Stimulated activated CD8-positive, alpha-beta memory T cell treated with anti-CD3 and anti-CD28 coated beads, Interleukin-7, amount 100 ng/mL, for 4 hours (primary cell): Measurements from ENCODE around the gene RPGR.
A peak's percentile ranks its signal among the peaks of the same experiment; 100 is the strongest.

Experiments used
- DNase-seq, 2 donors: peaks; one replicate each; pipeline ENCODE4 v3.0.0-alpha.2; 2020; ENCODE audit warnings: low read depth in 2 of 2

The RPGR gene, protein sequence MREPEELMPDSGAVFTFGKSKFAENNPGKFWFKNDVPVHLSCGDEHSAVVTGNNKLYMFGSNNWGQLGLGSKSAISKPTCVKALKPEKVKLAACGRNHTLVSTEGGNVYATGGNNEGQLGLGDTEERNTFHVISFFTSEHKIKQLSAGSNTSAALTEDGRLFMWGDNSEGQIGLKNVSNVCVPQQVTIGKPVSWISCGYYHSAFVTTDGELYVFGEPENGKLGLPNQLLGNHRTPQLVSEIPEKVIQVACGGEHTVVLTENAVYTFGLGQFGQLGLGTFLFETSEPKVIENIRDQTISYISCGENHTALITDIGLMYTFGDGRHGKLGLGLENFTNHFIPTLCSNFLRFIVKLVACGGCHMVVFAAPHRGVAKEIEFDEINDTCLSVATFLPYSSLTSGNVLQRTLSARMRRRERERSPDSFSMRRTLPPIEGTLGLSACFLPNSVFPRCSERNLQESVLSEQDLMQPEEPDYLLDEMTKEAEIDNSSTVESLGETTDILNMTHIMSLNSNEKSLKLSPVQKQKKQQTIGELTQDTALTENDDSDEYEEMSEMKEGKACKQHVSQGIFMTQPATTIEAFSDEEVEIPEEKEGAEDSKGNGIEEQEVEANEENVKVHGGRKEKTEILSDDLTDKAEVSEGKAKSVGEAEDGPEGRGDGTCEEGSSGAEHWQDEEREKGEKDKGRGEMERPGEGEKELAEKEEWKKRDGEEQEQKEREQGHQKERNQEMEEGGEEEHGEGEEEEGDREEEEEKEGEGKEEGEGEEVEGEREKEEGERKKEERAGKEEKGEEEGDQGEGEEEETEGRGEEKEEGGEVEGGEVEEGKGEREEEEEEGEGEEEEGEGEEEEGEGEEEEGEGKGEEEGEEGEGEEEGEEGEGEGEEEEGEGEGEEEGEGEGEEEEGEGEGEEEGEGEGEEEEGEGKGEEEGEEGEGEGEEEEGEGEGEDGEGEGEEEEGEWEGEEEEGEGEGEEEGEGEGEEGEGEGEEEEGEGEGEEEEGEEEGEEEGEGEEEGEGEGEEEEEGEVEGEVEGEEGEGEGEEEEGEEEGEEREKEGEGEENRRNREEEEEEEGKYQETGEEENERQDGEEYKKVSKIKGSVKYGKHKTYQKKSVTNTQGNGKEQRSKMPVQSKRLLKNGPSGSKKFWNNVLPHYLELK

DNA sequence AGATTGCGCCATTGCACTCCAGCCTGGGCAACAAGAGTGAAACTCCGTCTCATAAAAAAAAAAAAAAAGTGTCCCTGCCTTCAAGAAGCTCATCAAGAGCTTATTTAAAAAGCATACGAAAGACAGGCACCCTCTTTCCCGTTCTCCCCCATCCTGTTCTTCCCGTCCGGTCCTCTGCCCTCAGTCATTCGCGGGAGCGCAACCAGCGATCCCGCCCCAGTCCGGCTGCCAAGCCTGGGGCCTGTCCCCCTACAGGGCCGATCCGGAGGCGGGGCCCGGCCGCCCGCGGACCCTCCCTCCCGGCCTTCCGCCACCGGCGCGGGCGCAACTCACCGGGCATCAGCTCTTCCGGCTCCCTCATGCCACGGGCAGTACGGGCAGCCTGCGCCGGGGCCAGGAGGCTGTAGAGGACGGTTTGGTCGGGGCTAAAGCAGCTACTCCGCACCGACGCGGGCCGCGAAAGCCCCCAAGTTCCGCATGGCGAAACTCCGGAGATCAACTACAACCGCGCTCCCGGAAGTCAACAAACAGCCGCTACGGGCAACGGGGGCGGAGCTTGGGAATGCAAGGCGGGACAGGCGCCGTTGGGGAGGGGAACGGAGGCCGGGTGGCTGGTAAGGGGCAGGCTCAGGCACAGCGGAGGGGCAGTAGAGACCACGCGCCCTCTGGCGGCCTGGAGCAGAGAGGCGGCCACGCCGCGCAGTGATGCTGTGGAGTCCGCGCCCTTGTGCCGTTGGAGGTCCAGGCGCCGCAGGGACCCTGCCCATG is at the start of gene RPGR:
Gene RPGR, minus strand, starts transcription at position 503 of the 768 bp plus-strand sequence. Its CDS starts 142 bp downstream, at position 361.
- DNase-seq, result peak; percentile 80 to 85

DNA sequence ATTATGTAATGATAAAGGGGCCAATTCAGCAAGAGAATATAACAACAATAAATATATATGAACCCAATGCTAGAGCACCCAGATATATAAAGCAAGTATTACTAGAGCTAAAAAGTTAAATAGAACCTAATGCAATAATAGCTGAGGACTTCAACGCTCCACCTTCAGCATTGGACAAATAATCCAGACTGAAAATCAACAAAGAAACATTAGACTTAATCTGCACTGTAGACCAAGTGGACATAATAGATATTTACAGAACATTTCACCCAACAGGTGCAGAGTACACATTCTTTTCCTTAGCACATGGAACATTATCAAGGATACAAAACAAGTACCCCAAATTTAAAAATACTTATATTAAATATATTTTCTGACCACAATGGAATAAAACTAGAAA is 49.4 kb upstream of the RPGR start:
- no peak for DNase-seq

DNA sequence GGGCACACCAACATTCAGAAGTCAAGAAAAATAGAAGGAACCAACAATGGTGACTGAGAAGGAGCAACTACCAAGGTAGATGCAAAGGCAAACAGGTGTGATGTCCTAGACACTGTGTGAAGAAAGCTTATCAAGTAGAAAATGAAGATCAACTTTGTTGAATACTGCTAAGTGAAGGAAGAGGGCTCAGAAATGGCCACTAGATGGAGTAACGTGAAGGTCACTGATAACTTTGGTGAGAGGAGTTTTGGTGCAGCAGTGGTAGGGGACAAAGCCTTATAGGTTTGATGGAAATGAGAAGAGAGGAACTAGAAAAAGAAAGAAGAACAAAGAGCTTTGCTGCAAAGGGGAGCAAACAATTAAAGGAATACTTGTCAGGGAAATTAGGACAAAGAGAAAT is 48.6 kb upstream of the RPGR start:
- DNase-seq, result no peak

DNA sequence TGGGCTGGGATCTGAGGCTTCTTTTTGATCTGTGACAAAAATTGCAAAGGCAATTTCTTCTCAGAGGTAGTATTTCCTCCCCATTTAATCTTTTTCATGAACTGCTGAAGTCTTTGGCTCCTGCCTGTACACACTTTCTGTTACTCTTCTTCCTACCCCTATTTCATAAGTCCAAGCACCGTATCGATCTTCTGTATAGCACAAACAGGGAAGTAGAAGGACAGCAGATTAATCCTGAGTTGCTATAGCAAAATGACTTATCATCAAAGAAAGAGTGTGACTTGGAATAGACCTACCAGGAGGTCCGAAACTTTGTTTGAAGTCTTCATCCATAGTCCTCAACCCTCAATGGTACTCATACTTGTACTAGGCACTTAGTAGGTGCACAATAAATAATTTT is 47.1 kb upstream of the RPGR start:
- DNase-seq, result no peak

DNA sequence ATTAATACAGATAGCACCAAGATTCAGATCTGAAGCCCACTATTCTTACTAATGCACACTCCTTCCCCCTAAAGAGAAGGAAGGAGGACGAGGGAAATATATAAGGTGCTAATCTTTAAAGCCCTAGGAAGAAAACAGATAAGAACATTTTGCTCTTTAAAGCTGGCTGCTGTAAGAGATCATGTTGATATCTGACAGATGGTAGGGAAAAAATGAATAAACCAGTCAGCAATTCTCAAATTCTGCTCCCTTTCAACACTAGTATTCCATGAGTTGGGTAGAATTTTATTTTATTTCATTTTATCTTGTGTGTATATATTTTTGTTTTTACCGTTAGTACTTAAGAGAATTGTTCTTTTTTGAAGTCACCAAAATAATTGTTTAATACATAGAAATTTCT is 44.3 kb upstream of the RPGR start:
- no peak for DNase-seq

DNA sequence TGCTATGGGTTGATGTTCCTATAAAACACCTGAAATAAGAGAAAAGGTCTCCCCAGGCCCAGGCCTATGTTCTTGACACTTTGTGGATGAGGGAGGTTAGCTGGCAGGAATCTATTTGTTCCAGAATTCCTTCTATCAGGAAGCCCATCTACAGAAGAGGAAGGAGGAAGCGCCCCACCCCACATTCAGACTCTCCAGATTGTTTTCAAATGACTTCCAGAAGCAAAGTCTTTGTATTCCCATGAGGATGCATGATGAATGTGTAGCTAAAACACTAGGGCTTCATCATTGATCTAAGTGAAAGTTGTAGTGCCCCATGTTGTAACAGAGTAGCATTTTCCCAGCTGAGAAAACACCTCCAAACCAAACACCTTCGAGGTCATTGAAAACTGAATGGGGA is 41.5 kb upstream of the RPGR start:
- no peak for DNase-seq

DNA sequence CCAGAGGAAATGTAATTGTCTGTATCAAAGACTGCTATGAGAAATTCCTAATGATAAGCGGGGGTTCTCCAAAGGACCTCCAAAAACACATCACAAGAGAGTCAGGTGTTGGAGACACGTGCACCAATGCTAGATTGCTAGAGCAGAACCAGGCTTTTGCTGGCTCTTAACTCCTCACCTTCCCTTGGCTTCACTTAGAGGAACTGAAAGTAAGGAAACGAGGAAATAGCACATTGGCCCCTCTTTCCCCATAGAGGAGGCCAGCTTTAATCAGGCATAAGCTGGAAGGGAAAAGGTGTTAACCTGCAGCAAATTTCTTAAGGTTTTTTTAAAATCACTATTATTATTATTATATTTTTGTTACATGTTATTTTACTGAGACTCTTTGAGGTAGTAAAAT is 38.6 kb upstream of the RPGR start:
- DNase-seq, result no peak

DNA sequence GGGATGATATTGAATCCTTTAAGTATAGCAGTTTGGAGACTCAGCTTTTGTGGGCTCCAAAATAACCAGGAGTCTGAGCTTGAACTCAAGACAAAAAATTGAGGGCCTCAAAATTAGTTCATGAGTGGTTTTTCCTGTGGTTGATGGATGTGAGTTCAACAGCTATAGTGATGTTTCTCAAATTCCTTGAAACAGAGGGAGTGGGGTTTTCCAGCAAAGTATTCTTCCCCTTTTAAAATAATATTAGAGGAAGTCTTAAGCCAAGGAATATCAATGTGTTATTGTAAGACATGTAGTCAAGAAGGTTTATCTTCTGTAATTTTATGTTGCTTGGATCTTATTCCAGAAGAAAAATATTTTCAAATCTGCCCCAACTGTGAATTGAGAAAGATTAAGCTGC is 35.7 kb upstream of the RPGR start:
- no peak for DNase-seq

DNA sequence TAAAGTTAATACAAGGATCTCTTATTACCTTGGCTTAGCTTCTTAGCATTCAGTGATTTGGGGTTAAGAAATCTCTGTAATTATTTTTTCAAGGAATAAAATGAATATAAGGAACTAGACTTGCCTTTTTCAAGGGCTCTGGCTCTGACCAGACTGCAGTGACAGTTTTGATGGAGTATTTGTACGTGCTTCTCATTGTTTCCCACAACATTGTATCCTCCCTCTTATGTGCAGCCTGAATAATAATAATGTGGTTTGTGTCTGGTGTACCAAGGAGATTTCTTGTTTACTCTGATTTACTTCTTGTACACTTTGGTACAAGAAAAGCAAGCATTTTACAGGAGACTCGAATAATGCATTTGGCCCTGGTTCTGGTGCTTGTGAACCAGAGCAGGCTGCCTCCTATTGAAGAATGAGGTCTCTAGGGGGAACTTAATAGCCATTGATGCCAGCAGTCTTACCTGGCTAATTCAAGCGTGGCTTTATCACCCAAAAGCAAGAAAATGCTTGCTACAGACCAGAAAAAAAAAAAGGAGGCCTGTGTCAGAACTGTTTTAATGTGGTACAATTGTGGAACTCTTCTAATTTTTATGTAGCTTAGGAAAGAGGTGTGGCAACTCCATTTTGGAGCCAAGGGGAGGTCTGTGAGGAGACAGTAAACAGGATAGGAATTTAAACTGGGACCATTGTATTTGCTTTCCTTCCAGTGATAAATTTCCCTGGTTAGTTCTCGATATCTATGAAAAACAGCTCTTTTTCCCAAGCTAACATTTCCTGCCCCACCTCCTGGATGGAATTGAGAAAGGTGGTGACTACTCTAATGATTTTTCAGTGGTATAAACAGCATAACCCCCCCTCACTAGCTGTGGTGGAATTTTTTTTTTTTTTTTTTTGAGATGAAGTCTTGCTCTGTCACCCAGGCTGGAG is 30.7 kb upstream of the RPGR start:
- DNase-seq, result no peak

DNA sequence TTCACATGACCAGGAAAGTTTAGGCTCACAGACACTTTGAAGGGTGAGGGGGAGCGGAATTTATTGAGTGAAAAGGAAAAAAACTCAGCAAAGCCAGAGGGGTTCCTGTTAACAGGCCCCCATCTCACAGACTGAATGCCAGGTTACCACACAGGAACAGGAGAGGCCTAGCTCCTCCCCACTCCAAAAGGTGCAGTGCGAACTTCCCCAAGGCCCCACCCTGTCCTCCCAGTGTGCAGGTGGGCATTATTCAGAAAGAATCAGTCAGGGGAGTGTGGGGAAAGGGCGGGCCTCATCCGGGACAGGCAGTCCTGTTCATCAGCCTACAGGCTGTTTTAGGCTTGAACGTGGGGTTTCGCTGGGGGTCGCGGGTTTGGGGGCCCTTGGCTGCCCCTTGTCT is 29.1 kb upstream of the RPGR start:
- no peak for DNase-seq

DNA sequence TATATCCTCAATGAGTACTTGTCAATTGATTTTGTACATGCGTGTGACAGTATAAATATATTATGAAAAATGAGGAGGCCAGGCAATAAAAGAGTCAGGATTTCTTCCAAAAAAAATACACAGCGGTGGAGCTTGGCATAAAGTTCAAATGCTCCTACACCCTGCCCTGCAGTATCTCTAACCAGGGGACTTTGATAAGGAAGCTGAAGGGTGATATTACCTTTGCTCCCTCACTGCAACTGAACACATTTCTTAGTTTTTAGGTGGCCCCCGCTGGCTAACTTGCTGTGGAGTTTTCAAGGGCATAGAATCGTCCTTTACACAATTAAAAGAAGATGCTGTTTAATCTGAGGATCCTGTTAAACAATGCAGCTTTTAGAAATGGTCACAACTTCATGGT is 25.1 kb upstream of the RPGR start, which contains the start of gene OTC:
Gene OTC, plus strand, starts transcription at position 243 of the 400 bp plus-strand sequence. Its CDS starts 93 bp downstream, at position 336.
- no peak for DNase-seq

DNA sequence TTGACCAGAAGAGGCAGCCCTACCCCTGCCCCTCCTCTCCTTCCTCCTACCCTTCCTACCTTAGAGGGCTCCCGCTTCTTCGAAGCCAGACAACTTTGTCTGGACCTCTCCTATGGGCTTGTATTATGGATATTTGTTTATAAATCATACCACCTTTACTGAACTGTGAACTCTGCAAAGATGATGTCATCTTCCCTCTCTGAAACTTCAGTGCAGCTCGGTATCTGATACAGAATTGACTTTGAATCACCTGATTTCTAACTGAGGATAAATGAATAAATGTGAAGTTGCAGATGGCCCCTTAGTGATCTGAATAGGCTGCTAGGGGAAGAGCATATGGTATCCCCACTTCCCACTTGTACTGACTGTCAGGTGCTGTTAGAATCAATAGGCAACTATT is 24.0 kb upstream of the RPGR start:
- DNase-seq, result no peak

DNA sequence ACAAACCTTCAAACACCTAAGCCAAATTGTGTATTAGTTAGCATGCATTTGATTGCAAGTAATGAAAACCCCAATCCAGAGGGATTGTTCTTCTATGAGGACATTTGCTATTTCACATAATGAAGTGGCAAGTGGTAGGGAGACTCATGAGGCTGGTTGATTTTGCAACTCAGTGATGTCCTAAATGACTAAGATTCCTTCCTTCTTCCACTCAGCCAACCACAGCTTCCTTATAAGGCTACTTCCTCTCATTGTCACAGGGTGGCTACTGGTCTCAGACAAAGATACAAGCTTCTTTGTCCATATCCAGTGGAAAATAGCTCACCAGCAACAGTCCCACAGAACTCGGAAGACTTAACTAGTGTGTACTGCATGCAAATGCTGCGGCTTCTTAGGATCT is 19.8 kb upstream of the RPGR start:
- no peak for DNase-seq

DNA sequence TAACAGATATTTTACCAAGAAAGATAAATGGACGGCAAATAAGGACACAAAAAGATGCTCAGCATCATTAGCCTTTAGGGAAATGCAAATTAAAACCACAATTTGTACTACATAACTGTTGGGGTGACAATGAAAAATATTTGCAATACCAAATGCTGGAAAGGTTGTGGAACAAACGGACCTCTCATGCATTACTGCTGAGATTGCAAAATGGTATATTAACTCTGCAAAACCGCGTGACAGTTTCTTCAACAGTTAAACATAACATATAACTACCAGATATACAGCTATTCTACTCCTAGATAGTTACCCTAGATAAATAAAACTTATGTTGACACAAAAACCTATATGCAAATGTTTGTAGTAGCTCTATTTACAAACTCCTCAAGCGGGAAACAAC is 18.8 kb upstream of the RPGR start:
- DNase-seq, result no peak

DNA sequence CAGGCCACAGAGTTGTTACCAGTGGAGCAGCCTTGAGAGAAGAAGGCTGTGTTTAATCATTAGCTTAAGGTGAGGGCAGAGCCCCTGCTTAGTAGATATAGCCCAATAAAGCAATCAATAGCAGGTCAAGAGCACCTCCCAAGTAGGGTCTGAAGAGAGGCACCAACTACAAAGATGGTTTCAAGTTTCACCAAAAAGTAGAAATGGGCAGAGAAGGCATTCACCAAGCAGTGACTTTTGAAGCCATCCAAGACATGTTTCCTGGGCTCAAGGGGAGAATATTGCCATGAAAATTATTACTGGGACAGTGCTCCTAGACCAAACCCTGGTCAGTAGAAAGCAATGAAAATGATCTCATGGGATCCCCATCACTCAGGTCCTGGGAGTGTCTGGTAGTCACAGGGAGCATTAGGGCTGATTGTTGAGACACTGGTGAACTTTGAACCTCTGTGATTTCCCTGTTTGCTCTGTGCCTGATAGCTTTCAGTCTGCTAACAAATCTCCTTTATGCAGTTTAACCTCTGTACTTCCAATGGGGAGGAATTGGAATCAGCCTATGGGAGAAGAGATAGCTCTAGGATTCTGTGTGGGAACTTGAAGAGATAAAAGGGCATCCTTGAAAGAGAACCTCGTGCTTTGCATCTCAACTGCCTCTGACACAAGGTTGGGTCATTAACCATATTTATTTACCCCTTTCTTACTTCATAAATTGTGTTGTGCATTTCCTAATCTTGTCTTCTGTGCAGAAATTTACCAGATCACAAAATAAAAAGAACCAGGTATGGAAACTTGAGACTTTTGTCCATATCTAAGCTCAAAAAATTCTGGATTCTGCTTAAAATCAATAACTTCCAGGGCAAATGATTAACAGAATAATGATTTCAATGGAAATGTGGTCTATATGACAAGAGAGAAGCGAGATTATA is 15.8 kb upstream of the RPGR start:
- DNase-seq, result no peak

DNA sequence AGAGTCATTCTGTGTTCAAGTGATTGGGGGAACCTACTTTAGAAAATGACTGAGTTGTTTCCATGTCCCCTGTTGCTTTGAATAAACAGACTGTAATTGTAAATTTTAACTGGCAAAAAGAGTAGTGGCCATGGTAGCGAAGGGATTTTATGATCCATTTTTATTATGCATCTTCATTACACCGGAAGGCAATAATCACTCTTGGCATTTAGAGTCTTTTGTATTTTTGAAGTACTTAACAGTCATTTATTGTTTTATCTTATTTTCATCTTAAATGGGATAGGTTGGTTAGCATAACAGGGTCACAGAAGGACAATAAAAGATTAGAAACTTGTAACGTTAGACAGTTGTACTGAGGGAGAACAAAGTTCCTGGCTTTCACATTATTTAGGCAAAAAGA is 14.1 kb upstream of the RPGR start:
- DNase-seq, result no peak

DNA sequence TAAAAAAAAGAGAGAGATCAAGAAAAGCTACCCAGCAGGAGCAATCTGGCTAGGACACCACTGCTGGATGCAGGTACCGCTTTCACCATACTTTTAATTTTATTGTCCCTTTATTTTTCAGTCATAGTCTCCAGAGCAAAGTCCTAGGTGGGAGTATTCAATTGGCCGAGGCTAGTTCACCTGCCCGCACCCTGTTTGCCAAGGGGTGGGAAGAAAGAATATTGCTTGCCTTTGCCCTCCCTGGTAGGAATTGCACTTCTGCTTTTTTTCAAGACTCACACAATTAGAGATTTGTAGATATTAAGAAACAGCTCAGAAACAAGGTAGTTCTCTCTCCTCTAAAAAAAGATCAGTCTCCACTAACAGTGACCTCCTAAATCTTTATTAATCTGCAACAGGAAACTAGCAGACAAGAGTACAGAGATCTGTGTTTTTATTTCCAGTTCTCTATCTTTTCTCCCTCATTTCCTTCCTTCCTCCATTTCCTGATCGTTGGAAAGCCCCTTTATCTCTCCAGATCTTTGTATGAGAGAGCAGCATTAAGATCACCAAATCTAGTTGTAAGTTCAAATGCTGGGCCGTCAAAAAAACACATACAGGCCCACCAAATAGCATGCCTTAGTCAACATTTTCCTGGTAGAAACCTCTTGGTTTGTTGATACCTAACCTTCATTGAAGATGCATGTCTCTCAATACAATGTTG is 9.4 kb upstream of the RPGR start:
- no peak for DNase-seq

DNA sequence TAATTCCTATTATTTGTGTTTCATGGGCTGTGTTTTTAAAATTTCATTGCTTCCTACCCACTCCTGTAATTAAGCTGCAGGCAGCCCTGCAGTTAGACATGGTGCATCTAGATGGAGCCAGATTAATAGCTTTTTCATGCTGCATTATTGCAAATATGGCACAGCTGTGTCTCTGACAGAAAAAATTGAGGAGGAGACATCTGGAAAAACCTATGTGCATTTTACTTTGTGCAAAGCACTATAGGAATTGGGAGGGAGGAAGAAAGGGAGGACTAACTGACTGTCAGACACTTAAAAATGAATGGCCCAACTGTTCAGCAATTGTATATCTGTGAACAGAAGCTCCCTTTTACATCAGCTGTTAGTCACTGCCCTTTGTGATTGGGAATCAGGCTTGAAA is 8.1 kb upstream of the RPGR start:
- DNase-seq, result no peak

DNA sequence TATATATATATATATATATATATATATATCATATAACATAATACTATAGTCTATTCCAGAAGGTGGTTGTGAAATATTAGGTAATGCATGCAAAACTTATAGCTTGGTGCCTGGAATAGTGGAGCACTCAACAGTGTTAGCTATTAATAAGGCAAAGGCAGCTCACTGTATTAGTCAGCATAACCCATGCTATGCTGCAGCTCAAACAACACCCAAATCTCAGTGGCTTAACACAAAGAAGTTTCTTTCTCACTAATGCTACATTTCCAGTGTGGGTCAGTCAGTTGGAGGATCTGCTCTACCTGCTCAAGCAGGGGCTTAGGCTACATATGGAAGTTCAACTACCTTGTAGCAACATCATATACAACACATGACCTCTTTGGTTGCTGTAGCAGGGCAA is 5.2 kb upstream of the RPGR start:
- no peak for DNase-seq
